GM21360 (cell line): Measurements from ENCODE around the gene ATP6V1D.
A peak's percentile ranks its signal among the peaks of the same experiment; 100 is the strongest.
"Not testable (repeated sequence)": the region's sequence is repeated elsewhere in the genome, so short reads cannot be mapped to it uniquely, and the experiment has no call there.

ENCODE experiments used
- ATAC-seq: cut with Tn5 transposase; IDR thresholded peaks from one replicate; pipeline ENCODE4 v1.9.1; 2021; ENCODE audit warnings: mild to moderate bottlenecking, moderate library complexity; ENCODE audit not compliant: unreplicated experiment

ATP6V1D gene

GRCh38 chr14:67359775-67360469 lies at the start of gene ATP6V1D, which contains the start of gene EIF2S1:
TSS of gene ATP6V1D (minus strand) at chr14:67359804. CDS start at chr14:67359698, 106 bp downstream.
TSS of gene EIF2S1 (plus strand) at chr14:67360328. CDS start at chr14:67364768, 4,440 bp downstream.
- ATAC-seq, result peak; percentile 84

- not testable (repeated sequence) for ATAC-seq
Observed at GRCh38 chr14:67408122-67408801, 48.7 kb upstream of the ATP6V1D start.

- ATAC-seq, result no peak
Observed at GRCh38 chr14:67405771-67406170, 46.2 kb upstream of the ATP6V1D start.

GRCh38 chr14:67400434-67400833 lies 40.8 kb upstream of the ATP6V1D start:
- ATAC-seq, result no peak

- ATAC-seq, result no peak
Observed at GRCh38 chr14:67397536-67397935, 37.9 kb upstream of the ATP6V1D start.

GRCh38 chr14:67396381-67396970 lies 36.9 kb upstream of the ATP6V1D start:
- ATAC-seq, result no peak

- ATAC-seq, result no peak
Observed at GRCh38 chr14:67395876-67396189, 36.2 kb upstream of the ATP6V1D start.

GRCh38 chr14:67395086-67395875 lies 35.7 kb upstream of the ATP6V1D start:
- ATAC-seq, result no peak

- ATAC-seq, result no peak
Observed at GRCh38 chr14:67393689-67394088, 34.1 kb upstream of the ATP6V1D start.

- no peak for ATAC-seq
Observed at GRCh38 chr14:67392800-67393199, 33.2 kb upstream of the ATP6V1D start.

GRCh38 chr14:67392123-67392522 lies 32.5 kb upstream of the ATP6V1D start:
- ATAC-seq, result no peak

GRCh38 chr14:67391268-67391667 lies 31.7 kb upstream of the ATP6V1D start:
- ATAC-seq, result no peak

GRCh38 chr14:67389811-67390534 lies 30.4 kb upstream of the ATP6V1D start:
- no peak for ATAC-seq

- no peak for ATAC-seq
Observed at GRCh38 chr14:67389275-67389674, 29.7 kb upstream of the ATP6V1D start.

- ATAC-seq, result no peak
Observed at GRCh38 chr14:67387195-67387594, 27.6 kb upstream of the ATP6V1D start.

GRCh38 chr14:67385618-67386017 lies 26.0 kb upstream of the ATP6V1D start:
- ATAC-seq, result no peak

- no peak for ATAC-seq
Observed at GRCh38 chr14:67385120-67385519, 25.5 kb upstream of the ATP6V1D start.

GRCh38 chr14:67377916-67378315 lies 18.3 kb upstream of the ATP6V1D start:
- no peak for ATAC-seq

- no peak for ATAC-seq
Observed at GRCh38 chr14:67373347-67373746, 13.7 kb upstream of the ATP6V1D start.

- no peak for ATAC-seq
Observed at GRCh38 chr14:67372833-67373232, 13.2 kb upstream of the ATP6V1D start.
